Measurements from ENCODE around the gene PHF13. TPM values are rescaled to one million over a fixed set of nuclear protein-coding genes. Genes with fewer than 3 reads are reported as not detected.
A peak's percentile ranks its signal among the peaks of the same experiment; 100 is the strongest.

PHF13 gene
- total and polyA plus RNA-seq, 9 of the 15 experiments (the other 6 are each of a cell fraction or from before 2014, with no cell fraction given) = 1.8 to 36.1 (median 11.7) TPM

DNA sequence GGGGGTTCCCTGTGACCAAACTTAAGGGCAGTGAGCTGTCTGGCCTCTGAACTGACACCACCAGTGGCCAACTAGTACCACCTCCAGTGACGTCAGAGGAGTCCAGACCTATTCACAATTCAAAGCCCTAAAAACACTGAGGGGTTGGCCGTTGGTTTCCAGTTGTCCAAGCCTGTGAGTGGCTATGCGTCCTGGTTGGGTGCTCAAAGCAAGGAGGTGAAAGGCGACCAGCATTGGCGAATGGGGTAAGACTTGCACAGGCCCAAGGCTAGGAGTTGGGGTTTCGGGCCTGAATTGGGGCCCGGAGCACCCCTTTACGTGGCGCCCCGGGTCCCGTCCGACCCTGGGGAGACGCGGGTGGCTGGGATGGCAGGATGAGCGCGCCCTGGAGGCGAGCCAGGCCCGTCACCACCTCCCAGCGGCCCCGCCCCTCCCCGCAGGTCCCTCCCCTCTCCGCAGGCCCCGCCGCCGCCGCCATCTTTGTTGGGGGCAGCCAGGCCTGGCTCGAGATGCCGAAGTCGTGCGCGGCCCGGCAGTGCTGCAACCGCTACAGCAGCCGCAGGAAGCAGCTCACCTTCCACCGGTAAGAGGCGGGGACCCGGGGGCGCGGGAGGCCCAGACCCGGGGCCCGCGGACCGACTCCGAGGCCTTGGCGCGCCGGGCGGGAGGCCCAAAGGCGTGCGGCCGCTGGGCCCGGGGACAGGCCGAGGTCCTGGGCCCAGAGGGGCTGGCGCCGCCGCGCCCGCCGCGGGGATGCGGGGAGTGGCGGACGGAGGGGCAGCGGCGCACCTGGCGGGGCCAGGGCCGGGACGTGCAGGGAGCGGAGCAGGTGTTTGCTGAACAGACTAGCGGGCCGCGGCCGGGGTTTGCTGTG is 11.4 kb downstream of the PHF13 start, which contains the start of gene THAP3 (continued):
- TF ChIP-seq FOXM1 (IDR thresholded peaks at IDR 0.05; ENCODE audit: low read depth) (peak; percentile 53; the same call in 1 of the 2 replicates), FOXM1 (CRISPR knock-in tag; IDR thresholded peaks at IDR 0.05; ENCODE audit: low read depth) (peak; percentile 20; the same call in 1 of the 2 replicates), POLR2AphosphoS2 (IDR thresholded peaks at IDR 0.05; ENCODE audit: low read length) (peak; percentile 89), SAP30 (IDR thresholded peaks at IDR 0.05; ENCODE audit: borderline replicate concordance, insufficient read depth, low read depth, low read length, poor library complexity, severe bottlenecking) (peak; percentile 60), ETV6 (IDR thresholded peaks at IDR 0.05; ENCODE audit: borderline replicate concordance in 1 of 2, low read depth in 2 of 2, low read length in 1 of 2) (no peak), ETV6 (CRISPR knock-in tag; IDR thresholded peaks at IDR 0.05; ENCODE audit: borderline replicate concordance) (peak; percentile 63; the same call in 1 of the 2 replicates), HDAC3 (IDR thresholded peaks at IDR 0.05; ENCODE audit: borderline replicate concordance, partially characterized antibody) (no peak), ZC3H8 (IDR thresholded peaks at IDR 0.05) (no peak), ZNF778 (CRISPR knock-in tag; IDR thresholded peaks at IDR 0.05) (no peak), MTA2 (IDR thresholded peaks at IDR 0.05; ENCODE audit: low read depth) (no peak), MAZ (CRISPR knock-in tag; conservative IDR thresholded peaks at IDR 0.05 in 1 of 2, IDR thresholded peaks at IDR 0.05 in 1 of 2) (peak; percentile 63 to 68), KDM5B (IDR thresholded peaks at IDR 0.05; ENCODE audit: insufficient replicate concordance, low read depth, low read length) (peak; percentile 37)
- TF ChIP-seq, protein P1, sequence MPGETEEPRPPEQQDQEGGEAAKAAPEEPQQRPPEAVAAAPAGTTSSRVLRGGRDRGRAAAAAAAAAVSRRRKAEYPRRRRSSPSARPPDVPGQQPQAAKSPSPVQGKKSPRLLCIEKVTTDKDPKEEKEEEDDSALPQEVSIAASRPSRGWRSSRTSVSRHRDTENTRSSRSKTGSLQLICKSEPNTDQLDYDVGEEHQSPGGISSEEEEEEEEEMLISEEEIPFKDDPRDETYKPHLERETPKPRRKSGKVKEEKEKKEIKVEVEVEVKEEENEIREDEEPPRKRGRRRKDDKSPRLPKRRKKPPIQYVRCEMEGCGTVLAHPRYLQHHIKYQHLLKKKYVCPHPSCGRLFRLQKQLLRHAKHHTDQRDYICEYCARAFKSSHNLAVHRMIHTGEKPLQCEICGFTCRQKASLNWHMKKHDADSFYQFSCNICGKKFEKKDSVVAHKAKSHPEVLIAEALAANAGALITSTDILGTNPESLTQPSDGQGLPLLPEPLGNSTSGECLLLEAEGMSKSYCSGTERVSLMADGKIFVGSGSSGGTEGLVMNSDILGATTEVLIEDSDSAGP (CRISPR knock-in tag; IDR thresholded peaks at IDR 0.05) = peak; percentile 60; the same call in 1 of the 2 replicates
- TF ChIP-seq, protein P2, sequence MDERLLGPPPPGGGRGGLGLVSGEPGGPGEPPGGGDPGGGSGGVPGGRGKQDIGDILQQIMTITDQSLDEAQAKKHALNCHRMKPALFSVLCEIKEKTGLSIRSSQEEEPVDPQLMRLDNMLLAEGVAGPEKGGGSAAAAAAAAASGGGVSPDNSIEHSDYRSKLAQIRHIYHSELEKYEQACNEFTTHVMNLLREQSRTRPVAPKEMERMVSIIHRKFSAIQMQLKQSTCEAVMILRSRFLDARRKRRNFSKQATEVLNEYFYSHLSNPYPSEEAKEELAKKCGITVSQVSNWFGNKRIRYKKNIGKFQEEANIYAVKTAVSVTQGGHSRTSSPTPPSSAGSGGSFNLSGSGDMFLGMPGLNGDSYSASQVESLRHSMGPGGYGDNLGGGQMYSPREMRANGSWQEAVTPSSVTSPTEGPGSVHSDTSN (CRISPR knock-in tag; IDR thresholded peaks at IDR 0.05; ENCODE audit: low read depth) = no peak
- TF ChIP-seq, protein P2 (tag; conservative IDR thresholded peaks at IDR 0.05; ENCODE audit: low read depth) = peak; percentile 40; the same call in 1 of the 2 replicates
- TF ChIP-seq, protein P3, sequence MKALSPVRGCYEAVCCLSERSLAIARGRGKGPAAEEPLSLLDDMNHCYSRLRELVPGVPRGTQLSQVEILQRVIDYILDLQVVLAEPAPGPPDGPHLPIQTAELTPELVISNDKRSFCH (CRISPR knock-in tag; IDR thresholded peaks at IDR 0.05) = no peak
- TF ChIP-seq, protein P3 (tag; IDR thresholded peaks at IDR 0.05) = 0 out of 2 replicates have a peak, but pooled peaks have one; percentile 50
- TF ChIP-seq, protein P4, sequence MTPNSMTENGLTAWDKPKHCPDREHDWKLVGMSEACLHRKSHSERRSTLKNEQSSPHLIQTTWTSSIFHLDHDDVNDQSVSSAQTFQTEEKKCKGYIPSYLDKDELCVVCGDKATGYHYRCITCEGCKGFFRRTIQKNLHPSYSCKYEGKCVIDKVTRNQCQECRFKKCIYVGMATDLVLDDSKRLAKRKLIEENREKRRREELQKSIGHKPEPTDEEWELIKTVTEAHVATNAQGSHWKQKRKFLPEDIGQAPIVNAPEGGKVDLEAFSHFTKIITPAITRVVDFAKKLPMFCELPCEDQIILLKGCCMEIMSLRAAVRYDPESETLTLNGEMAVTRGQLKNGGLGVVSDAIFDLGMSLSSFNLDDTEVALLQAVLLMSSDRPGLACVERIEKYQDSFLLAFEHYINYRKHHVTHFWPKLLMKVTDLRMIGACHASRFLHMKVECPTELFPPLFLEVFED (CRISPR knock-in tag; conservative IDR thresholded peaks at IDR 0.05) = no peak

All from K562 (cell line).